Osteoblast (primary cell): ENCODE measurements around the gene CRTC2. TPM values are rescaled to one million over a fixed set of nuclear protein-coding genes. Genes with fewer than 3 reads are reported as not detected.

Experiments used
- DNase-seq: peaks from one replicate; pipeline ENCODE4 v3.0.0; 2011; ENCODE audit warnings: low spot score, mixed read lengths; ENCODE audit not compliant: insufficient read length; ENCODE audit errors: missing footprints
- H2AFZ ChIP-seq: 2 replicates; pipeline ENCODE4 v1.6.0; 2011; ENCODE audit warnings: mild to moderate bottlenecking, low read length
- H3K27ac ChIP-seq: 2 replicates; pipeline ENCODE4 v1.5.1; 2011; ENCODE audit warnings: mild to moderate bottlenecking, low read depth, low read length, moderate library complexity
- H3K27me3 ChIP-seq: 2 replicates; pipeline ENCODE4 v1.6.0; 2012; ENCODE audit warnings: mild to moderate bottlenecking, control low read depth, inconsistent platforms, low read length, moderate library complexity; ENCODE audit not compliant: insufficient read depth
- H3K36me3 ChIP-seq: 2 replicates; pipeline ENCODE4 v1.5.1; 2011; ENCODE audit warnings: mild to moderate bottlenecking, low read length, control low read depth, moderate library complexity; ENCODE audit not compliant: insufficient read depth
- H3K4me1 ChIP-seq: 2 replicates; pipeline ENCODE4 v1.5.1; 2011; ENCODE audit warnings: mild to moderate bottlenecking, low read length, control low read depth, moderate library complexity; ENCODE audit not compliant: insufficient read depth
- H3K4me2 ChIP-seq: 2 replicates; pipeline ENCODE4 v1.6.0; 2011; ENCODE audit warnings: mild to moderate bottlenecking, low read length; ENCODE audit not compliant: insufficient read depth
- H3K4me3 ChIP-seq: fragments of 200-600 bp; sonication (generic); 3 replicates; pipeline ENCODE4 v1.5.1; 2012; ENCODE audit warnings: mild to moderate bottlenecking, low read length, inconsistent platforms; ENCODE audit not compliant: insufficient read depth
- H3K79me2 ChIP-seq: 2 replicates; pipeline ENCODE4 v1.6.0; 2012; ENCODE audit warnings: mild to moderate bottlenecking, low read length, control low read depth, inconsistent platforms; ENCODE audit not compliant: insufficient read depth
- H3K9me3 ChIP-seq: 2 replicates; pipeline ENCODE4 v1.5.1; 2011; ENCODE audit warnings: low read depth, low read length, control low read depth
- H4K20me1 ChIP-seq: 2 replicates; pipeline ENCODE4 v1.6.0; 2012; ENCODE audit warnings: mild to moderate bottlenecking, low read length, control low read depth; ENCODE audit not compliant: insufficient read depth
- CTCF ChIP-seq: IDR thresholded peaks from 2 replicates; pipeline ENCODE4 v1.5.1; 2011; ENCODE audit warnings: mild to moderate bottlenecking, low read depth, low read length, moderate library complexity; ENCODE audit errors: extremely low read depth
- total RNA-seq: library from RNA; depleted of rRNA; stranded (reverse); fragments of >200 nt; gene quantifications from 2 replicates; pipeline ENCODE4 v1.2.3, GENCODE V29; 2012

The CRTC2 gene
- total RNA-seq, 1 donor = 4.7 TPM

- peaks cover 29% of the 10 kb centered on the region for H3K36me3 ChIP-seq
- peak; percentile 79 for DNase-seq
- H3K4me2 ChIP-seq = no peak overlapping the region
- H3K27me3 ChIP-seq = no peaks in the 10 kb centered on the region
- H3K9me3 ChIP-seq = no peaks in the 10 kb centered on the region
- H4K20me1 ChIP-seq = no peaks in the 10 kb centered on the region
- H3K79me2 ChIP-seq = peaks cover 29% of the 10 kb centered on the region
- H3K4me1 ChIP-seq = peaks cover 11% of the 10 kb centered on the region
- no peak for TF ChIP-seq CTCF
- H3K27ac ChIP-seq = no peak overlapping the region
- H3K4me3 ChIP-seq = no peak overlapping the region
- no peak overlapping the region for H2AFZ ChIP-seq
These were observed 16.3 kb downstream of the CRTC2 start for GRCh38 chr1:153941826-153942725.

- H3K27ac ChIP-seq = no peak overlapping the region
- no peaks in the 10 kb centered on the region for H4K20me1 ChIP-seq
- TF ChIP-seq CTCF = no peak
- peaks cover 42% of the 10 kb centered on the region for H3K36me3 ChIP-seq
- H3K9me3 ChIP-seq = no peaks in the 10 kb centered on the region
- no peak overlapping the region for H2AFZ ChIP-seq
- no peaks in the 10 kb centered on the region for H3K27me3 ChIP-seq
- peak; percentile 54 for DNase-seq
- no peak overlapping the region for H3K4me2 ChIP-seq
- H3K4me1 ChIP-seq = peaks cover 7% of the 10 kb centered on the region
- H3K79me2 ChIP-seq = peaks cover 20% of the 10 kb centered on the region
- no peak overlapping the region for H3K4me3 ChIP-seq
These were observed 17.7 kb downstream of the CRTC2 start for GRCh38 chr1:153940756-153941155.

- TF ChIP-seq CTCF = no peak
- Histone ChIP-seq H3K4me1 (no peaks in the 10 kb centered on the region), H3K27ac (no peak overlapping the region), H3K4me3 (no peak overlapping the region), H3K79me2 (peaks cover 7% of the 10 kb centered on the region), H2AFZ (no peak overlapping the region), H3K9me3 (no peaks in the 10 kb centered on the region), H4K20me1 (no peaks in the 10 kb centered on the region), H3K4me2 (no peak overlapping the region), H3K36me3 (peaks cover 51% of the 10 kb centered on the region), H3K27me3 (no peaks in the 10 kb centered on the region)
- DNase-seq = peak; percentile 62
These were observed 18.9 kb downstream of the CRTC2 start for GRCh38 chr1:153939476-153939875.

GRCh38 chr1:153938996-153939395 is 19.4 kb downstream of the CRTC2 start:
- Histone ChIP-seq H3K4me3 (no peak overlapping the region), H3K27ac (no peak overlapping the region), H3K27me3 (no peaks in the 10 kb centered on the region), H3K36me3 (peaks cover 55% of the 10 kb centered on the region), H3K4me2 (no peak overlapping the region), H3K79me2 (peaks cover 5% of the 10 kb centered on the region), H3K4me1 (no peaks in the 10 kb centered on the region), H3K9me3 (no peaks in the 10 kb centered on the region), H2AFZ (no peak overlapping the region), H4K20me1 (no peaks in the 10 kb centered on the region)
- DNase-seq = peak; percentile 55
- TF ChIP-seq CTCF = no peak
